ENCODE measurements around the gene ETNK2.

ETNK2 gene

GRCh38 chr1:204151552-204152309 lies at the start of gene ETNK2:
ETNK2 (minus strand) TSS chr1:204152044; CDS start chr1:204151852, 192 bp downstream.
- DNase-seq (ENCODE audit: low spot score): peak; percentile 59

GRCh38 chr1:204201348-204202040 lies 49.6 kb upstream of the ETNK2 start:
- no peak for DNase-seq (ENCODE audit: low spot score)

GRCh38 chr1:204199579-204199978 lies 47.7 kb upstream of the ETNK2 start:
- DNase-seq (ENCODE audit: low spot score): no peak

- DNase-seq (ENCODE audit: low spot score): peak; percentile 95
Observed at GRCh38 chr1:204198348-204199340, 46.8 kb upstream of the ETNK2 start.

GRCh38 chr1:204197068-204197467 lies 45.2 kb upstream of the ETNK2 start:
- DNase-seq (ENCODE audit: low spot score): no peak

- DNase-seq (ENCODE audit: low spot score): no peak
Observed at GRCh38 chr1:204196068-204196795, 44.4 kb upstream of the ETNK2 start, which contains the start of gene KISS1. KISS1 (minus strand) TSS chr1:204196491; CDS start chr1:204192876, 3,615 bp downstream.

- DNase-seq (ENCODE audit: low spot score): no peak
Observed at GRCh38 chr1:204194771-204195170, 42.9 kb upstream of the ETNK2 start.

GRCh38 chr1:204194080-204194479 lies 42.2 kb upstream of the ETNK2 start:
- DNase-seq (ENCODE audit: low spot score): no peak

- DNase-seq (ENCODE audit: low spot score): no peak
Observed at GRCh38 chr1:204192589-204193352, 40.9 kb upstream of the ETNK2 start.

- DNase-seq (ENCODE audit: low spot score): no peak
Observed at GRCh38 chr1:204192046-204192445, 40.2 kb upstream of the ETNK2 start.

- DNase-seq (ENCODE audit: low spot score): no peak
Observed at GRCh38 chr1:204191456-204191855, 39.6 kb upstream of the ETNK2 start.

- DNase-seq (ENCODE audit: low spot score): peak; percentile 44
Observed at GRCh38 chr1:204190212-204191211, 38.7 kb upstream of the ETNK2 start.

GRCh38 chr1:204188959-204189639 lies 37.3 kb upstream of the ETNK2 start:
- DNase-seq (ENCODE audit: low spot score): no peak

- no peak for DNase-seq (ENCODE audit: low spot score)
Observed at GRCh38 chr1:204186597-204186996, 34.8 kb upstream of the ETNK2 start.

- DNase-seq (ENCODE audit: low spot score): no peak
Observed at GRCh38 chr1:204181116-204181515, 29.3 kb upstream of the ETNK2 start.

GRCh38 chr1:204180133-204180532 lies 28.3 kb upstream of the ETNK2 start:
- no peak for DNase-seq (ENCODE audit: low spot score)

GRCh38 chr1:204178487-204179281 lies 26.8 kb upstream of the ETNK2 start:
- DNase-seq (ENCODE audit: low spot score): no peak

GRCh38 chr1:204177133-204177532 lies 25.3 kb upstream of the ETNK2 start:
- DNase-seq (ENCODE audit: low spot score): peak; percentile 35
